C4-2B (cell line): ENCODE results near the gene DISP1.

Experiments
- H3K27ac ChIP-seq: fragments of 450-650 bp; 2 replicates; pipeline ENCODE4 v1.5.1; 2017
- ZFX ChIP-seq: fragments of 450-650 bp; IDR thresholded peaks from 2 replicates; pipeline ENCODE4 v1.6.1; 2017
- TF ChIP-seq, protein P1 (sequence below): fragments of 450-650 bp; conservative IDR thresholded peaks from 2 replicates; pipeline ENCODE4 v1.5.1; 2017; ENCODE audit warnings: mild to moderate bottlenecking

Gene DISP1, protein sequence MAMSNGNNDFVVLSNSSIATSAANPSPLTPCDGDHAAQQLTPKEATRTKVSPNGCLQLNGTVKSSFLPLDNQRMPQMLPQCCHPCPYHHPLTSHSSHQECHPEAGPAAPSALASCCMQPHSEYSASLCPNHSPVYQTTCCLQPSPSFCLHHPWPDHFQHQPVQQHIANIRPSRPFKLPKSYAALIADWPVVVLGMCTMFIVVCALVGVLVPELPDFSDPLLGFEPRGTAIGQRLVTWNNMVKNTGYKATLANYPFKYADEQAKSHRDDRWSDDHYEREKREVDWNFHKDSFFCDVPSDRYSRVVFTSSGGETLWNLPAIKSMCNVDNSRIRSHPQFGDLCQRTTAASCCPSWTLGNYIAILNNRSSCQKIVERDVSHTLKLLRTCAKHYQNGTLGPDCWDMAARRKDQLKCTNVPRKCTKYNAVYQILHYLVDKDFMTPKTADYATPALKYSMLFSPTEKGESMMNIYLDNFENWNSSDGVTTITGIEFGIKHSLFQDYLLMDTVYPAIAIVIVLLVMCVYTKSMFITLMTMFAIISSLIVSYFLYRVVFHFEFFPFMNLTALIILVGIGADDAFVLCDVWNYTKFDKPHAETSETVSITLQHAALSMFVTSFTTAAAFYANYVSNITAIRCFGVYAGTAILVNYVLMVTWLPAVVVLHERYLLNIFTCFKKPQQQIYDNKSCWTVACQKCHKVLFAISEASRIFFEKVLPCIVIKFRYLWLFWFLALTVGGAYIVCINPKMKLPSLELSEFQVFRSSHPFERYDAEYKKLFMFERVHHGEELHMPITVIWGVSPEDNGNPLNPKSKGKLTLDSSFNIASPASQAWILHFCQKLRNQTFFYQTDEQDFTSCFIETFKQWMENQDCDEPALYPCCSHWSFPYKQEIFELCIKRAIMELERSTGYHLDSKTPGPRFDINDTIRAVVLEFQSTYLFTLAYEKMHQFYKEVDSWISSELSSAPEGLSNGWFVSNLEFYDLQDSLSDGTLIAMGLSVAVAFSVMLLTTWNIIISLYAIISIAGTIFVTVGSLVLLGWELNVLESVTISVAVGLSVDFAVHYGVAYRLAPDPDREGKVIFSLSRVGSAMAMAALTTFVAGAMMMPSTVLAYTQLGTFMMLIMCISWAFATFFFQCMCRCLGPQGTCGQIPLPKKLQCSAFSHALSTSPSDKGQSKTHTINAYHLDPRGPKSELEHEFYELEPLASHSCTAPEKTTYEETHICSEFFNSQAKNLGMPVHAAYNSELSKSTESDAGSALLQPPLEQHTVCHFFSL (N-terminal part only)

DNA sequence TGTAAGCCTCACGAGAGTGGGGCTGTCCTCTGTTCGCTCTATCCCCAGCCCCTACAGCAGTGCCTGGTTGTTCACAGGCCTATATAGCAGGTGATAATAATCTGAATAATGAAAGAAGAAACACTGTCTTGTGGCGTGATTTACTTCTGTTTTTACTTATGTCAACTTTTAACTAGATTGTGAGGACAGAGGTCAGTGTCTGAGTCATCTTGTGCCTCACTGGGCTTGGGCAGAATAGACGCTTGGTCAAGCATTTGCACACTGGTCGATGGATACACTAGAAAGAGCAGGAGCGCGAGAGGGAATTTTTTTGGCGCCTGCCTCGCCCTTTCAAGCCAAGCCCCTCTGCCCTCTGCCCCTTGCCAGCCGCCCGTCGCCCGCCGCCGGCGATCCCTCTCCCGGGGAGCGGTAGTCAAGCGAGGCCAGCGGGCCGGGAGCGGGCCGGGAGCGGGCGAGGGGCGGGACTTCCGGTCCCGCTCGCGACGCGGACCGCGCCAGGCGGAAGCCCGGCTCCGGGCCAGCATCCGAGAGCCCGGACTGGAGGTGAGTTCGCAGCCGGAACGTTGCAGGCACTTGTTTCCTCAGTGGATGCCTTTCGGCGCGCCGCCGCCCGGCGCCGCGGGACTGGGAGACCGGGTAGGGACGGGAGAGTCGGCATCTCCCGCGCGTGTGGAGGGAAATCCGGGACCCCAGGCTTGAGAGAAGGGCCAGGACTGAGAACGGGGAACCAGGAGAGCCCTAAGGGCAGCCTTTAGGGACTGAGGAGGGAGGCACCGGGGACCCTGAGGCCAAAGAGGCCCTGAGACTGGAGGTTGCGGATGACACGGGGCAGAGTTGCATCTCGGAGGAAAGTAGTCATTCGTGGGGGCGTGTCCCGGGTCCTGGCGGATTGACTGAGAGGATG lies at the start of gene DISP1:
Gene DISP1 (plus strand): TSS at position 504 of the 904 bp plus-strand sequence. CDS start 127,785 bp downstream, outside the sequence.
- peak; percentile 33; the same call in 1 of the 2 replicates for TF ChIP-seq ZFX
- TF ChIP-seq, protein P1, sequence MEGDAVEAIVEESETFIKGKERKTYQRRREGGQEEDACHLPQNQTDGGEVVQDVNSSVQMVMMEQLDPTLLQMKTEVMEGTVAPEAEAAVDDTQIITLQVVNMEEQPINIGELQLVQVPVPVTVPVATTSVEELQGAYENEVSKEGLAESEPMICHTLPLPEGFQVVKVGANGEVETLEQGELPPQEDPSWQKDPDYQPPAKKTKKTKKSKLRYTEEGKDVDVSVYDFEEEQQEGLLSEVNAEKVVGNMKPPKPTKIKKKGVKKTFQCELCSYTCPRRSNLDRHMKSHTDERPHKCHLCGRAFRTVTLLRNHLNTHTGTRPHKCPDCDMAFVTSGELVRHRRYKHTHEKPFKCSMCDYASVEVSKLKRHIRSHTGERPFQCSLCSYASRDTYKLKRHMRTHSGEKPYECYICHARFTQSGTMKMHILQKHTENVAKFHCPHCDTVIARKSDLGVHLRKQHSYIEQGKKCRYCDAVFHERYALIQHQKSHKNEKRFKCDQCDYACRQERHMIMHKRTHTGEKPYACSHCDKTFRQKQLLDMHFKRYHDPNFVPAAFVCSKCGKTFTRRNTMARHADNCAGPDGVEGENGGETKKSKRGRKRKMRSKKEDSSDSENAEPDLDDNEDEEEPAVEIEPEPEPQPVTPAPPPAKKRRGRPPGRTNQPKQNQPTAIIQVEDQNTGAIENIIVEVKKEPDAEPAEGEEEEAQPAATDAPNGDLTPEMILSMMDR, result no peak

DNA sequence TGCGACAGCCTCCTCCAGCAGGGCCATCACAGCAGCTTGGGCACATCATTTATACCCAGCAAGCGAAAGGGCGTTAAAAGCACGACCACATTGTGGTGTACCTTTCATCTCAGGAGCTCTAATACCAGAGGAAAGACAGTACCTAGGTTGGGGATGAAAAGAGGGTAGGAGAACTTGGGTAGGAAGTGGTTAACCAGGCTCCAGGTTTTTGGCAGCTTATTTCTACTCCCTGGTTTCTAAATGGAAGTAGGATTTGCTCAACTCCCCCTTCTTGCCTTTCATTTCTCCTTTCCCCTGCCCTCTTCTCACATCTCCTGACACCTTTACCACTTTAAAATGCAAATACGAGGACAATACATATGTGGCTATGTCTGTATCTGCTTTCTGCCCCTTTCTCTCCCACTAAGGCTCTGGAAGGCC lies 47.7 kb upstream of the DISP1 start:
- TF ChIP-seq, protein P1, result no peak
- TF ChIP-seq ZFX, result no peak

More for the DNA sequence above, at the start of gene DISP1:
- peak within 1 kb of the TSS; percentile 94 for H3K27ac ChIP-seq

DNA sequence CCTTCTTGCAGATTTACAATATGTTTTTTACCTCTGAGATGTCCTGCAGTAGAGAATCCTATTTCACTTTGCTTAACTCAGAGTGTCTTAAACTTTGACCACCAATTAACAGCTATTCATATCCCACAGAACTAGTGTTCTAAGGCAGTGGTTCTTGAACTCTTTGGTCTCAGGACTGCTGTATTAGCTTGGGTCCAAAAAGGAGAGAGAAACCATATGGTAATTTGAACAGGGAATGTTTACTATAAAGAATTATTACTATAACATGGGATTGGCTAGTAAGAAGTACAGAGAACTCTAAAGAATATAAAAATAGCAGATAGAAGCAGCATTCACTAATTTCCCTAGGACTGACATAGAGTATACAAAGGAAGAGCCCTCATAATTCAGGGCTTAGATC lies 46.2 kb upstream of the DISP1 start:
- no peak overlapping the region for H3K27ac ChIP-seq
- no peak for TF ChIP-seq ZFX
- TF ChIP-seq, protein P1, result no peak

More for the DNA sequence above, 47.7 kb upstream of the DISP1 start:
- no peak overlapping the region for H3K27ac ChIP-seq

DNA sequence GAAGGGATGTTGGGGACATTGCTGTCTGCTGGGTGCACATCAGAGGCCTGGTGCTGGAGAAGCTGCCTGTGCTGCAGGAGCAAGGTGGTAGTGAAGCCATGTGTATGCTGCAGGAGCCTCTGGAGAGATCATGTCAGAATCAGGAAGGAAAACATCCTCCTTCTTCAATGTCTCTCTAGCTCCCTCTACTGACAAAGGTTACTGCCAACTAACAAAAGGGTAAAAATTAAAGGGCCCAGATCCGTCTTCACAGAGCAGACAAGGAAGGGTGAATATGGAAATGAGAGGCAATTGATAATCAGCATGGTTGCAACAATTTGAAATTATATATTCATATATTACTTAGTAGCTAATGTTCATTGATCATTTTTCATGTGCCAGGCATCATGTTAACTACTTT lies 45.7 kb upstream of the DISP1 start:
- H3K27ac ChIP-seq, result no peak overlapping the region
- TF ChIP-seq ZFX, result no peak
- TF ChIP-seq, protein P1, result peak; percentile 36

DNA sequence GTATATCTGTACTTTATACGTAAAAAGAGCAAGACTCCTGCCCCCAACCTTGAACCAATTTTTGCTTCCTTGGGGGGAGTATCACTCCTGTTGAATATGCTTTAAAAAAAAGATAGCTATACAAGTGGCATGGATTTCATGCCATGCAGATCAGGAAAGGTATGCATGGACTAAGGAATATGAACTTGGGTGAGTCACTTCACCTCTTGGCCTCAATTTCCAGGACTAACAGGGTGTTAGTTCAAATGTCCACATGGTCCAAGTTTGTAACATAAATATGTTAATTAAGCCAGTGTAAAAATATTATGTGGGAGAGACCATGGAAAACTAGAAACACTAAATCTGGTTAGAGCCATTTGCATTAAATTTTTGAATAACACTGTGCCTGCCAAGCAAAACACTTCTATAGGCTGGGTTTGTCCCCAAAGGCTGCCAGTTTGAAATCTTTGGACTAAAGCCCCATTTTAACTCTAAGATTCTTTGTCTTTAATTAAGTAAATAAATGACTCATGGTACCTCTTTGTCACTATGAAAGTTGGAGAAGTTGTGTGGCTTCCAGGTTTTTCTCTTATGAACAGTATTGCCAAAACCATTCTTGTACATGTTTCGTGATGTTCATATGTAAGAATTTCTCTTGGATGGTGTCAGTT lies 44.7 kb upstream of the DISP1 start:
- H3K27ac ChIP-seq, result no peak overlapping the region
- no peak for TF ChIP-seq ZFX
- TF ChIP-seq, protein P1, result no peak

DNA sequence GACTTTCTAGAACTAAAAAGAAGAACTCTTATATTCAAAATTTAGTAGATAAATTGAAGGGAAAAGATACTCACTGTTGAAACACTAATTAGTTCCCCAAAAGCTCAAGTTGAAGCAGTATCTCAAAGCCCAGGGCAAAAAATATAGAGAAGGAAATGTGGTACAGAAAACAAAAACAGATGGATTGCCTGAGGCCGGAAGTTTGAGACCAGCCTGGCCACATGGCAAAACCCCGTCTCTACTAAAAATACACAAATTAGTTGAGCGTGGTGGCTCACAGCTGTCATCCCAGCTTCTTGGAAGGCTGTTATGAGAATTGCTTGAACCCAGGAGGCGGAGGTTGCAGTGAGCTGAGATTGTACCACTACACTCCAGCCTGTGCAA lies 41.9 kb upstream of the DISP1 start:
- TF ChIP-seq ZFX, result no peak
- TF ChIP-seq, protein P1, result no peak
- no peak overlapping the region for H3K27ac ChIP-seq
